B cell (primary cell): ENCODE measurements around the gene MAPKAP1. TPM values are rescaled to one million over a fixed set of nuclear protein-coding genes. Genes with fewer than 3 reads are reported as not detected.

Source experiments
- ATAC-seq: fragments of 200-7000 bp; cut with Tn5 transposase; one replicate; pipeline ENCODE4 v1.10.0; 2021; ENCODE audit warnings: low read depth, mild to moderate bottlenecking, moderate number of reproducible peaks, moderate library complexity
- CTCF ChIA-PET: fragments of 350-600 bp; sonication (Branson Sonifier 250); formaldehyde crosslinking; loops from one replicate; lab custom pipeline; 2021; ENCODE audit warnings: antibody characterized with exemption, inconsistent platforms; lab: Charles Lee
- POLR2A ChIA-PET: fragments of 350-600 bp; sonication (Branson Sonifier 250); formaldehyde crosslinking; loops from one replicate; lab custom pipeline; 2021; ENCODE audit warnings: antibody characterized with exemption; lab: Charles Lee
- DNase-seq: peaks from one replicate; pipeline ENCODE4 v3.0.0; 2013
- H2AFZ ChIP-seq: 2 replicates; pipeline ENCODE4 v1.6.1; 2012; ENCODE audit warnings: mild to moderate bottlenecking, low read depth, low read length; ENCODE audit not compliant: insufficient read depth, poor library complexity, severe bottlenecking
- H3K27ac ChIP-seq, 2 donors: 1 replicate in 1 of 2; 2 replicates in 1 of 2; pipeline ENCODE4 v1.5.1; 2012 to 2013; ENCODE audit warnings: low read length in 2 of 2, mild to moderate bottlenecking in 2 of 2, moderate library complexity in 1 of 2
- H3K27me3 ChIP-seq, 4 experiments: fragments of 200-600 bp in 1 of 4; sonication (generic) in 1 of 4; replicated peaks in 1 of 4; 1 replicate in 2 of 4; 2 replicates in 2 of 4; pipeline versions ENCODE4 v1.6.1 to v1.7.0; 2013 to 2016; ENCODE audit warnings: low read length in 3 of 4, mild to moderate bottlenecking in 2 of 4, mixed read lengths in 1 of 4, moderate library complexity in 1 of 4; ENCODE audit not compliant: insufficient read depth in 4 of 4, control insufficient read depth in 3 of 4; ENCODE audit errors: control extremely low read depth in 1 of 4
- H3K36me3 ChIP-seq, 2 experiments: replicated peaks in 1 of 2; 1 replicate in 1 of 2; 2 replicates in 1 of 2; pipeline versions ENCODE4 v1.6.1 to v1.7.1; 2013; ENCODE audit warnings: low read length in 1 of 2; ENCODE audit not compliant: insufficient read depth in 2 of 2, control insufficient read depth in 1 of 2; ENCODE audit errors: control extremely low read depth in 1 of 2, extremely low read depth in 1 of 2
- H3K4me1 ChIP-seq, 2 donors: fragments of 200-600 bp in 1 of 2; sonication (generic) in 1 of 2; 1 replicate in 1 of 2; 2 replicates in 1 of 2; pipeline versions ENCODE4 v1.5.1 to v1.6.1; 2013 to 2017; ENCODE audit warnings: low read length in 2 of 2; ENCODE audit not compliant: control insufficient read depth in 2 of 2, insufficient read depth in 2 of 2
- H3K4me2 ChIP-seq: replicated peaks from 2 replicates; pipeline ENCODE3; 2012; ENCODE audit warnings: mild to moderate bottlenecking, low read depth, low read length; ENCODE audit not compliant: poor library complexity, severe bottlenecking
- H3K4me3 ChIP-seq, 5 experiments: fragments of 200-600 bp in 1 of 5; sonication (generic) in 1 of 5; 1 replicate in 3 of 5; 2 replicates in 2 of 5; pipeline versions ENCODE4 v1.5.1 to v1.7.0; 2011 to 2016; ENCODE audit warnings: low read length in 4 of 5, mild to moderate bottlenecking in 4 of 5, low read depth in 2 of 5, control low read depth in 1 of 5, moderate library complexity in 1 of 5; ENCODE audit not compliant: insufficient read depth in 1 of 5; ENCODE audit errors: control extremely low read depth in 1 of 5, extremely low read depth in 1 of 5
- H3K79me2 ChIP-seq: fragments of 200-600 bp; sonication (generic); one replicate; pipeline ENCODE4 v1.6.0; 2016; ENCODE audit warnings: low read length; ENCODE audit not compliant: control insufficient read depth, insufficient read depth
- H3K9ac ChIP-seq: fragments of 200-600 bp; sonication (generic); 2 replicates; pipeline ENCODE4 v1.6.1; 2017; ENCODE audit warnings: mild to moderate bottlenecking, low read length, moderate library complexity
- H3K9me3 ChIP-seq, 3 donors: one replicate each; pipeline versions ENCODE4 v1.6.1 to v1.7.1; 2013; ENCODE audit warnings: low read length in 2 of 3; ENCODE audit not compliant: control insufficient read depth in 2 of 3, insufficient read depth in 1 of 3; ENCODE audit errors: control extremely low read depth in 1 of 3
- H4K20me1 ChIP-seq: 2 replicates; pipeline ENCODE4 v1.6.0; 2012; ENCODE audit warnings: mild to moderate bottlenecking, low read length; ENCODE audit not compliant: insufficient read depth, control insufficient read depth, poor library complexity, severe bottlenecking
- H3K27ac Mint-ChIP-seq: one replicate; pipeline ENCODE4 v1.8.0; 2021; ENCODE audit warnings: mixed read lengths
- H3K27me3 Mint-ChIP-seq: one replicate; pipeline ENCODE4 v1.8.0; 2021; ENCODE audit warnings: mixed read lengths
- H3K4me1 Mint-ChIP-seq: one replicate; pipeline ENCODE4 v1.8.0; 2021; ENCODE audit warnings: mixed read lengths
- H3K4me3 Mint-ChIP-seq: one replicate; pipeline ENCODE4 v1.8.0; 2021; ENCODE audit warnings: mixed read lengths
- H3K9me3 Mint-ChIP-seq: one replicate; pipeline ENCODE4 v1.8.0; 2022; ENCODE audit warnings: mixed read lengths; ENCODE audit not compliant: insufficient read depth
- EZH2 ChIP-seq: IDR thresholded peaks from 2 replicates; pipeline ENCODE4 v1.6.1; 2012; ENCODE audit warnings: borderline replicate concordance, low read depth, mild to moderate bottlenecking, moderate library complexity, low read length; ENCODE audit not compliant: insufficient read depth, poor library complexity, severe bottlenecking
- WGBS: methylation state at CpG from one replicate; pipeline ENCODE4 v1.1.5; 2013; ENCODE audit warnings: missing lambda C conversion rate; ENCODE audit not compliant: insufficient coverage; 5-methylcytosine and 5-hydroxymethylcytosine counted together
- intact Hi-C: fragments of 100-400 bp; cut with micrococcal nuclease; formaldehyde crosslinking; loops from one replicate; pipeline ENCODE4 v1.10.0; 2022
- polyA plus RNA-seq: library from polyadenylated mRNA; depleted of rRNA; stranded (reverse); fragments of >200 nt; gene quantifications from 2 replicates; pipeline ENCODE4 v1.2.3, GENCODE V29; 2012
- total RNA-seq, 2 donors: library from RNA; stranded (reverse); fragments of 120-200 nt in 1 of 2; gene quantifications; 1 replicate in 1 of 2; 2 replicates in 1 of 2; pipeline versions ENCODE4 v1.2.3 to v1.2.4, GENCODE V29; 2013 to 2022
- TF ChIP-seq, protein P1 (sequence below): fragments of 200-600 bp; IDR thresholded peaks from one replicate; pipeline ENCODE4 v1.8.0; 2022; ENCODE audit warnings: antibody characterized with exemption, mild to moderate bottlenecking

Gene MAPKAP1
- total and polyA plus RNA-seq, 2 donors (not counting 1 experiment from before 2014, with no cell fraction given), result 51.6 to 62.4 TPM

DNA sequence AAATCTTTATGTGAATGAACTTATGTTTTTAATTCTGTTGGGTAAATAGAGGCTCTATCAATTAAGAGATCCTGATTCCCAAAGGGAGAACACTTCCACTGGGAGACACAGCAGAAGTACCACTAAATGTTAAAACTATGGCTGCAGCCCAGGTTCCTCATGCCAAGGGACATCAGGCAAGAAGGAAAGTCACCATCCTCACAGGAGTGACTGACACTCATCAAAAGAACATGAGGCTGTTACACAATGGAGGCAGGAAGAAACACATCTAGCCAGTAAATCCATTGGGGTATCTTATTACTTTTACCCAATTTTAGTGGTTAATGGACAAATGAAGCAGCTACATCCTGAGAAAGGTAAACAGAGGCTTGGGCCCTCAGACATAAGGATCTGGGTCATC, 94.4 kb downstream of the MAPKAP1 start:
- TF ChIP-seq, protein P1, sequence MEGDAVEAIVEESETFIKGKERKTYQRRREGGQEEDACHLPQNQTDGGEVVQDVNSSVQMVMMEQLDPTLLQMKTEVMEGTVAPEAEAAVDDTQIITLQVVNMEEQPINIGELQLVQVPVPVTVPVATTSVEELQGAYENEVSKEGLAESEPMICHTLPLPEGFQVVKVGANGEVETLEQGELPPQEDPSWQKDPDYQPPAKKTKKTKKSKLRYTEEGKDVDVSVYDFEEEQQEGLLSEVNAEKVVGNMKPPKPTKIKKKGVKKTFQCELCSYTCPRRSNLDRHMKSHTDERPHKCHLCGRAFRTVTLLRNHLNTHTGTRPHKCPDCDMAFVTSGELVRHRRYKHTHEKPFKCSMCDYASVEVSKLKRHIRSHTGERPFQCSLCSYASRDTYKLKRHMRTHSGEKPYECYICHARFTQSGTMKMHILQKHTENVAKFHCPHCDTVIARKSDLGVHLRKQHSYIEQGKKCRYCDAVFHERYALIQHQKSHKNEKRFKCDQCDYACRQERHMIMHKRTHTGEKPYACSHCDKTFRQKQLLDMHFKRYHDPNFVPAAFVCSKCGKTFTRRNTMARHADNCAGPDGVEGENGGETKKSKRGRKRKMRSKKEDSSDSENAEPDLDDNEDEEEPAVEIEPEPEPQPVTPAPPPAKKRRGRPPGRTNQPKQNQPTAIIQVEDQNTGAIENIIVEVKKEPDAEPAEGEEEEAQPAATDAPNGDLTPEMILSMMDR, result no peak
- TF ChIP-seq EZH2, result no peak
- POLR2A ChIA-PET, result interaction anchor here (0.6 kb wide), 1 partner anchor 748 kb away, joined by 5 read pairs; no protein-coding TSS in a partner anchor
- no peak for ATAC-seq

DNA sequence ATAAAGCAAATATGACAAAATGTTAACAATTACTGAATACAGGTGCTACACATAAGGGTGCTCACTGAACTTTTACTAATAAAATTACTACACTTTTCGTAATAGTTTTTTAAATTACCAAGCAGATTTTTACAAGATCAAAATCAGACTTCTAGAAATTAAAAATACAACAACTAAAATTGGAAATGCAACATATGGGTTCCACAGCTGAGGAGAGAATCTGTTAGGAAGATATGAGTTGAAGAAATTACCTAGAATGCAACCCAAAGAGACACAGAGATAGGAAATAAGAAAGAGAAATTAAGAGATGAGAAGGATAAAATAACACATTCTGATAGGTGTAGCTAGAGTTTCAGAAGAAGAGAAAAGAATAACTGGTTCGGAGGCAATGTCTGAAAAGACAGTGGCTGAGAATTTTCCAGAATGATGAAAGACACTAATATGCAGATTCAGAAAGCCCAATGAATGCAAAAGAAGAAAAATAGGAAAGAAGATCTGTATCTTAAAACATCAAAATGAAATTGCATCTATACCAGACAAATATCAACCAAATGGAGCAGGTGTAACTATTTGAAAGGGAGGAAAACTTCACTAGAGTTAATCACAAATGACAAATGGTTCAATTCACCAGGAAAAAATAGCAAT, 95.8 kb downstream of the MAPKAP1 start:
- ATAC-seq (no peak), DNase-seq (no peak)
- H3K4me3 Mint-ChIP-seq, result no peak overlapping the region
- Histone ChIP-seq H3K27ac (no peak overlapping the region), H3K27me3 (no peaks in the 10 kb centered on the region), H3K4me1 (no peaks in the 10 kb centered on the region), H3K9ac (no peak overlapping the region), H3K36me3 (peaks cover 0 to 2% of the 10 kb centered on the region in 2 experiments), H2AFZ (no peak overlapping the region), H3K79me2 (peaks cover 81% of the 10 kb centered on the region), H3K4me3 (no peak overlapping the region), H4K20me1 (peaks cover 29% of the 10 kb centered on the region), H3K9me3 (no peaks in the 10 kb centered on the region), H3K4me2 (no peak overlapping the region)
- H3K4me1 Mint-ChIP-seq, result peaks cover 31% of the 10 kb centered on the region
- WGBS, result 100% methylated on average over 1 of the region's 2 CpGs
- H3K9me3 Mint-ChIP-seq, result no peaks in the 10 kb centered on the region
- intact Hi-C loops, result no loop called here
- CTCF ChIA-PET, result no interaction called here
- POLR2A ChIA-PET, result no interaction called here
- H3K27me3 Mint-ChIP-seq, result no peaks in the 10 kb centered on the region
- TF ChIP-seq EZH2, result no peak
- TF ChIP-seq, protein P1, result no peak
- no peak overlapping the region for H3K27ac Mint-ChIP-seq

More for the DNA sequence above, 94.4 kb downstream of the MAPKAP1 start:
- intact Hi-C loops, result no loop called here
- Histone ChIP-seq H3K9me3 (no peaks in the 10 kb centered on the region), H2AFZ (no peak overlapping the region), H3K27me3 (no peaks in the 10 kb centered on the region), H4K20me1 (peaks cover 26% of the 10 kb centered on the region), H3K4me1 (no peaks in the 10 kb centered on the region), H3K4me3 (no peak overlapping the region), H3K4me2 (no peak overlapping the region), H3K36me3 (no peaks in the 10 kb centered on the region), H3K27ac (no peak overlapping the region), H3K9ac (no peak overlapping the region), H3K79me2 (peaks cover 82% of the 10 kb centered on the region)
- Mint-ChIP-seq H3K9me3 (no peaks in the 10 kb centered on the region), H3K4me1 (peaks cover 32% of the 10 kb centered on the region), H3K27me3 (no peaks in the 10 kb centered on the region), H3K27ac (no peak overlapping the region), H3K4me3 (no peak overlapping the region)
- CTCF ChIA-PET, result interaction anchor here (0.7 kb wide), 1 partner anchor 113 kb away, joined by 3 read pairs; no protein-coding TSS in a partner anchor
- DNase-seq, result no peak
